Activated T-cell treated with anti-CD3 and anti-CD28 coated beads for 48 hours (primary cell): Measurements from ENCODE around the gene SLC37A1.

Experiments used
- DNase-seq: peaks from one replicate; pipeline ENCODE4 v3.0.0-alpha.2; 2020; ENCODE audit warnings: low read depth

The SLC37A1 gene

DNA sequence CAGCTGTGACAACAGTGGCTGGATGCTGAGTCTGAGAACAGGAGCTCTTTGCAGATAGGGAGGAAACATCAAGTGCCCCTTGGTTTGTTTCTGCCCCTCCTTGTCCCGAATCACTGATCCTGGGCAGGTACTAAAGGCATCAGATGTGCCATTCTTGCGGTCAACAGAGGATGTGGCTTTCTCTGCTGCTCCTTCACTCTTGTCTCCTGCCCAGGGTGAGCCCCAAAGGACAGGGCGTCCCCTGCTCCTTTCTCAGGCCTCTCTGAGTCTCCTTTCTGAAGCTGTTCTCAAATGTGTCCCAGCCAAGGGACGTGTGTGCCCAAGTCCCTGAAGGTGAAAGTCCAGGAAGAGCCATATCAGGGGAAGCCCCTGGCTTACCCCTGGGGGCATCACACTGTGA, 31.7 kb downstream of the SLC37A1 start:
- DNase-seq, result no peak

- DNase-seq, result no peak
These were observed 32.1 kb downstream of the SLC37A1 start for GRCh38 chr21:42545745-42546144.

DNA sequence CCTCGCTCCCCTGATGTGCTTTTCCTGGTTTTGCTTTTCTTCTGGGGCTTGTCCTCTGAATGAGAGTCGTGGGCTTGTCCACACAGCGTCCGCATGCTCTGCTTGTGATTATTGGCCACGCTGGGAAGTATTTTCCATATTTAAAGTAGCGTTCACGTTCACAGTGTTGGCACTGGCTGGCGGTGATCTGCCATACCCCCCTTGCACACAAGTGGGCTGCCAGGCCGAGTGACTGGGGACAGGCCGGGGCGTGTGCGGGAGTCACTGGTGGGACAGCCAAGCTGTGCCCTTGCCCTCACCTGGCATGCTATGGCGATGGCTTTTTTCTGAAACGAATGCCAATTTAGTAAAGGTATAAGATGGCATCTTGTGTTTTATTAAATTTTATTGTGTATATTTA, 32.8 kb downstream of the SLC37A1 start:
- DNase-seq, result no peak

- no peak for DNase-seq
These were observed 33.6 kb downstream of the SLC37A1 start for GRCh38 chr21:42547001-42547905.

GRCh38 chr21:42547906-42548365, 34.3 kb downstream of the SLC37A1 start:
- no peak for DNase-seq

- no peak for DNase-seq
These were observed 35.2 kb downstream of the SLC37A1 start for GRCh38 chr21:42548687-42549406.

DNA sequence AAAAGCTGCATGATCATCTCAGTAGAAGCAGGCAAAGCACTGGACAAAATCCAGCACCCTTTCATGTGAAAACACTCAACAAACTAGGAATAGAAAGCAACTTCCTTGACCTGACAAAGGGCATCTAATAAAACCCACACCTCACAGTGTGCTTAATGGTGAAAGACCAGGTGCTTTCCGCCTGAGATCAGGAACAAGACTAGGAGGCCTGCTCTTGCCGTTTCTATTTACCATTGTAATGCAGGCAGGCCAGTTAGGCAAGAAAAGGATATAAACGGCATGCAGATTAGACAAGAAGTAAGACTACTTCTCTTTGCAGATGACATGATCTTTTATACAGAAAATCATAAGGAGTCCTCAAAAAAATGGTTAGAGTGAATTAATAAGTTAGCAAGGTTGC, 37.2 kb downstream of the SLC37A1 start:
- DNase-seq, result no peak

DNA sequence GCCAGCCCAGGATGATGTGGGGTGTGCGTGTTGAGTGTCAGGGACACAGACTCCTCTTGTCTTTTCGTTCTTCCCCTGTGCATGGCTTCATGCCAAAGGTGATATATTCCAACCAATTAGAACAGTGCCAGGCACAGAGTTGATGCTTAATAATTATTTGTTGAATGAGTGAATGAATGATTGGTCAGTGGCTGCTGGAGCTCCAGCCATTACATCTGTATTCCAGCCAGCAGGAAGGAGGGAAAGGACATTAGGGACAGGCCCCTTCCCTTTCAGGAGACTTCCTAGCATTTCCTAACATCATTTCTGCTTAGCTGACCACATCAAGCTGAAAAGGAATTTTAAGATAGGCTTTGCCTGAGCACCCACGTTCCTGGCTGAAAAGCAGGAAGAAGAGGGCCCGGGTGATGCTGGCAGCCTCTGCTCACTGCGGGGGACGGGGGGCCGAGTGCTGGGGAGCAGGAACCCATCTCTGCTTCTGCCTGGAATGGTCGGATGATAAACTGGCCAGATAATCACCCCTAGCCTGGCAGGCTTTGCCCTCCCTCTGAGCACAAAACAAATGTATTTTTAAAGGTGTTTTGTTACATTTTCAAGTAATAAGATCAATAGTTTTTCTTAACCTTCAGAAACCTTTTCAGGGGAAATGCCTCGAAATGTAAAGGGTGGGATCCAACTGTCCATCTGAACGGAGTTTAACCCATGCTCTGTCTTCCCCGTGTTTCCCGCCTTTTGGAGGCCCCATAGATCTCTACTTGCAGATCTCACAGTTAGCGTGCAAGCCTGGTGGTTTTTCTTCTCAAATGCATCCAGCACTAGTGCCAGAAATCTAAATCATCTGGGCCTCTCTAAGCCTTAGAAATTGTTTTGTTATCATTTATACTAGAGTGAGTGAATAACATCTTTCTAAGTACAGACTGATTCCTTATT, 39.0 kb downstream of the SLC37A1 start:
- no peak for DNase-seq

- DNase-seq, result no peak
These were observed 39.8 kb downstream of the SLC37A1 start for GRCh38 chr21:42553435-42553834.

DNA sequence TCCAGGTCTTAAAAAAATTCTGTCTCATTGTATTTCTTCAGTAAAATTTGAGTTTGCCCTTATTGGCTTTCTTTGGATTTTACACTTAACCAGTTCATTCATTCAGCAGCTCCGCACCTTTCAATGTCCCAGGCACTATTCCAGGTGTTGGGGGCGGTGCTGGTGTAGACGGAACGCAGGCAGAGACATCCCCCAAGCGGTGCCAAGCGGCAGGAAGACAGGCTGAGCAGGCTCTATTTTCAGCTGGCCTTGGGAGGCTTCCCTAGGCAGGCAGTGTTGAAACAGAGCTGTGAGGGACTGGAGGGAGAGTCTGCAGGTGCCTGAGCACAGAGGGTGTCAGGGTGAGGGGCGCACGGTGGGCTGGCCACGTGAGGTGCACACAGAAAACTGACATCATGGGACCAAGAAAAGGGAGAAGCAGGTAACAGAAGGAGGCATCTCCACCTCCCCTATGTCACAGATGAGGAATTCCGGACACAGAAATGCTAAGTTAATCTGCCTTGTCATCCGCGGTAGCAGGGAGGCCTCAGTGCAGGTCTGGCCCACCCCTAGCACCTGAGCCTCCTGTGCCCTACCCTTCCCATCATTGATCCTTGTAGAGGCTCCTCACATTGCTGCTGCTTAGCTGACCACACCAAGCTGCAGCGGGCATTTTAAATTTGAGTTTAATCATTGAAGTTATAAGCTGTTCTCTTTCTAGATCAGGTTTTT, 40.8 kb downstream of the SLC37A1 start:
- DNase-seq, result no peak

GRCh38 chr21:42555756-42556438, 42.2 kb downstream of the SLC37A1 start:
- no peak for DNase-seq

DNA sequence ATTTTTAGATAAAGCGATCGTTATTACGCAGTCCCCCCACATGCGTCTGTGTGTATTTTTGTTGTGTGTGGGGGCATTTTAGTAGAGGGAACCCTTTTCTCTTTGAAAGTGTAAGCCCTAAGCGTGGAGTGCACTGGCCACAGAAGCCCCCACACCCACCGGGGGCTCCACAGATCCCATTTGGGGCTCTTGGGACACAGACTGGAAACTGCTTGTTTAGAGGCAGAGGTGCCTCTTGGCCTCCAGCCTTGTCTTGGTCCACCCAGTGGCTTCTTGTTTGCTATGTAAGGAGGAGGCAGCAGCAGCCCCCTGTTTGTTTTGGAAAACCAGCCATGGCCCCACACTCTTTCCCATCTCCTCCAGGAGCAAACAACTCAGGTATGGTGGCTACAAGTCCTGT, 42.8 kb downstream of the SLC37A1 start:
- DNase-seq, result no peak

- DNase-seq, result no peak
These were observed 43.3 kb downstream of the SLC37A1 start for GRCh38 chr21:42556960-42557359.

DNA sequence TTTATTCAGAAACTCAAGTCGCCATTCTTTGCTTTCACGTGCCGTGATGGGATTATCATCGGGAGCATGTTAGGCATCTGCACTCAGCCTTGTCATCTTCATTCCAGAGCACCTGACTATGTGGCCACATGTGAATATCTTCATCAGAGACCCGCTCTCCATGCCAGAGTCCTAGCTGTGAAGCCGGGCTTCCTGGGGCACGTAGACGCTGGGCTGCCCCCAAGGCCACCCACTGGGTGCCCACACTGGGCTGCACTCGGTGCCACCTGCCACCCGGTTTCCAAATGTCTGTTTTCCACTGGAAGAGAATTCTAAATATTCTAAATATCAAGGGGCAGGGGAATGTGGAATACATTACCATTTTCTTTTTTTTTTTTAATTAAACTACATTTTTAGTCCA, 43.8 kb downstream of the SLC37A1 start:
- no peak for DNase-seq

GRCh38 chr21:42558368-42558767, 44.7 kb downstream of the SLC37A1 start:
- DNase-seq, result no peak

GRCh38 chr21:42558846-42559245, 45.2 kb downstream of the SLC37A1 start:
- no peak for DNase-seq

DNA sequence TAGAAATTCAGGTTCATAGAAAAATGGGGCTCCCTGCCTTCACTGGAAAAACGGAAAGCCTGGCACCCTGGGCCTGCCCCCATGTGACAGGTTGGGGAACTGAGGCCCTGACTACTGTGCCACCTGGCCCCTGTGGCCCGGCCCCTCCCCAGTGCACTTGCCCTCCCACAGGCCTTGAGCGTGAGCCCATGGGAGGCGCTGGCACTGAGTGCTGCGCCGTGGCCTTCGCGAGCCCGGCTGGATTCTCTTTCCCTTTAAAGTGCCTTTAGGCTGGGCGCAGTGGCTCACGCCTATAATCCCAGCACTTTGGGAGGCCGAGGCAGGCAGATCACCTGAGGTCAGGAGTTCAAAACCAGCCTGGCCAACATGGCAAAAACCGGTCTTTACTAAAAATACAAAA, 45.7 kb downstream of the SLC37A1 start:
- no peak for DNase-seq

DNA sequence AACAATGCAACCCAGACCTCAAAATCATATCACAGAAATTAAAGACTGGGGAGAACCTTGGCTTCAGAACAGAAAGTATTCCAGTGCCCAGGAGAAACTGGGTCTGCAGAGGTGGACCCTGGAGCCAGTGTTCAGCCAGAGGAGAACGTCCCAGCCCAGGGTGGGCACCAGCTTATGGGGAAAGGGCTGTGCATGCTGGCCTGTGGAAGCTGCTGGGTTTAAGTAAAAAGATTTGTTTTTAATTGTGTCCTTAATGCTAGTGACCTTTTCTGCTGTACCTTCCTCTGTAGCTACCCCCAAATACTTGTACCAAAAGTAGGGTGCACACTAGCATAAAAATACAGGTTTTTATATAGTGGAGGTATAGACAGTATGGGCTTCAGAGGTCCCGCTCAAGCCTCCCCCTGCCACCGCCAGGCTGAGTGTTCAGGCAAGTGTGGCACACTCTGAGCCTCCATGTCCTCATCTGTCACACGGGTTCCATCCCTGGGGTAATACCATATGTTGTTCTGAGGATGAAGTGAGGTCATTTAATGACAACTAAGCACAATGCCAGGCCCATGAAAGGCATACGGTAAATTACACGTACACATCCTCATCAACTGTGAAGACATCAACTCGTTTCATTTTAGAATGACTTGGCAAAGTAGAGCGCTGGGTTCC, 47.0 kb downstream of the SLC37A1 start:
- DNase-seq, result no peak

GRCh38 chr21:42561762-42562650, 48.4 kb downstream of the SLC37A1 start:
- no peak for DNase-seq
